GM21526 (cell line): ENCODE results near the gene OMP.
"Not testable (repeated sequence)": the region's sequence is repeated elsewhere in the genome, so short reads cannot be mapped to it uniquely, and the experiment has no call there.

Experiments
- ATAC-seq: cut with Tn5 transposase; IDR thresholded peaks from one replicate; pipeline ENCODE4 v1.9.1; 2021; ENCODE audit warnings: moderate library complexity; ENCODE audit not compliant: unreplicated experiment, low FRiP score

The OMP gene

DNA sequence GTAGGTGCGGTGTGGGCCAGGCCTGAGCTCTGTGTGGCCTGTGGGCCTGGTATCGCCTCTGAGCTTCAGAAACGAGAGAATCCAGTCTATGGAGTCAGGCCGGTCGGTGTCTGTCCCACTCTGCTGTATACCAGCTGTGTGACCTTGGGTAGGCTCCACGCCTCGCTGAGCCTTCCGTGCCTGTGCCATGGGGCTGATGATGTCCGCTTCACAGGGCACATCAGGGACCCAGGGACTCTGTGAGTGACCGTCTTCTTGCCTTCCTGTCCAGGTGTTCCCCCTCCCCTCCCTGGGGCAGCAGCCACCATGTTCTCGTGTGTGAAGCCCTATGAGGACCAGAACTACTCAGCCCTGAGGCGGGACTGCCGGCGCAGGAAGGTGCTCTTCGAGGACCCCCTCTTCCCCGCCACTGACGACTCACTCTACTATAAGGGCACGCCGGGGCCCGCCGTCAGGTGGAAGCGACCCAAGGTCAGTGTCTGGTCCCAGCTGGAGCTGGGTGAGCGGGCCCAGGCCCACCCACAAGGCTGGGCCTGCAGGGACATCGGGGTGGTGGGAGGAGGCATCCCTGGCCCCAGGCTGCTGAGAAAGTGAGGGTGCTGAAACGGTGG lies 18.0 kb upstream of the OMP start:
- no peak for ATAC-seq

GRCh38 chr11:77085652-77086051 lies 17.0 kb upstream of the OMP start:
- no peak for ATAC-seq

DNA sequence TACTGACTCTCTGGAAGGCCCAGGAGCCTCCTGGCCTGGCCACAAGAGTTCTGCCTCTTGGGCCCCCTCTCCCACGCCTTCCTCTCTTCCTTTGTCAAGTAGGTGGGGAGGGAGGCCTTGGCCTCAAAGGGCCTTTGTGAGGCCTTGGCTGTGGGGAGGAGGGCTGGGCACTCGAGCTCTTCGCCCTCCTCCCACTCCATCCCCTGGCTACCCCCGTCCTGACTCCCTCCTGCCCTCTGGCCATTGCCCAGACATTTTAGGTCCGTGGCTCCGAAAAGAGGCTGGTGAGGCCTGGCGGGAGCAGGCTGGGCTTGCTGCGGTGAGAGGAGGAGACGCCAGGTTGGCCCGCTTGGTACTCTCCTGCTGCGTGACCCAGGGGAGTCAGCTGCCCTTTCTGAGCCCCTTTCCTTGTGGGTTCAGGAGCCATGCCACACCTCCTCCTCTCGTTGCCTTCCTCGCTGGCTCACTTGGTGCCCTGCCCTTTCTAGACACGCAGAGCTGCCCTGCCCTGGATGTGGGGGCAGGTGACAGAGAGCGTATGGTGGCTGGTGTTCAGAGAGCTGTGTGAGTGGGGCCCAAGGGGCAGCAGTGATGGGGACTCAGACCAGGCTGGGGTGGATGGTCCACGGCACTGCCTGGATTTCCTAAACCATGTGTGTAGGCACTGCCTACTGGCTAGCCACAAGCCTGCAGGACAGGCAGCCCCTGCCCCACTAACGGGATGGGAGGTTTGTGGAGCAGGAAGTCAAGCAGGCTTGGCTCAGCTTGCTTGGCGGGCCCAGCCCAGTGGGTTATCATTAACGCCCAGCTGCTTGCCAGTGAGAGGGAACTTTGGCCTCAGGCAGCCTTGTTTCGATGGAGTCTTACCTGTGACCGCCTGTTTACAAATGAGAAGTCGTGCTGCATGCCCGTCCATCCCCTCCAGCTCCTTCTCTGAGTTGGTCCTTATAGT lies 15.8 kb upstream of the OMP start:
- no peak for ATAC-seq

DNA sequence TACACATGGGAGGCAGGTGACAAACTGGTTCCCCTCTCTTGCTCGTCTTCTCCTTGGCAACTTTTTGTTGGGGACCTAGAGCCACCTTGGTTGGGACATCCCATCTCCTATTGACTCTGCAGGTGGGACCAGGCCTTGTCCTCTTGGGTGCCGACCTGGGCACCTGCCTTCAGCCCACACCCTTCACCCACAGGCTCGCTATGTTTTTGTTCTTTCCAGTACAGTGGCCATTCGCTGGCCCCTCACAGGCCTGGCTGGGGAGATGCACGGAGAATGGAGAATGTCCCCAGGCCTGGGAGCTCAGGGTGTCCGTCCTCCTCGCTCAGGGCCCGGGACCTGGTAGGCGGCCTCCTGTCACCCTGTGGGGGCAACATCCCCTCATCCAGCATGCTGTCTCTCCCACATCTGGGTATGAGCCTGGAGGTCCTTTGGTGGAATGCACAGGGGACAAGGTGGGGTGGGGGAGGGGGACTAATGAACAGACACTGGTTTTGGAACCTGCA lies 14.9 kb upstream of the OMP start:
- ATAC-seq = no peak

GRCh38 chr11:77088236-77089003 lies 14.2 kb upstream of the OMP start:
- ATAC-seq = no peak

DNA sequence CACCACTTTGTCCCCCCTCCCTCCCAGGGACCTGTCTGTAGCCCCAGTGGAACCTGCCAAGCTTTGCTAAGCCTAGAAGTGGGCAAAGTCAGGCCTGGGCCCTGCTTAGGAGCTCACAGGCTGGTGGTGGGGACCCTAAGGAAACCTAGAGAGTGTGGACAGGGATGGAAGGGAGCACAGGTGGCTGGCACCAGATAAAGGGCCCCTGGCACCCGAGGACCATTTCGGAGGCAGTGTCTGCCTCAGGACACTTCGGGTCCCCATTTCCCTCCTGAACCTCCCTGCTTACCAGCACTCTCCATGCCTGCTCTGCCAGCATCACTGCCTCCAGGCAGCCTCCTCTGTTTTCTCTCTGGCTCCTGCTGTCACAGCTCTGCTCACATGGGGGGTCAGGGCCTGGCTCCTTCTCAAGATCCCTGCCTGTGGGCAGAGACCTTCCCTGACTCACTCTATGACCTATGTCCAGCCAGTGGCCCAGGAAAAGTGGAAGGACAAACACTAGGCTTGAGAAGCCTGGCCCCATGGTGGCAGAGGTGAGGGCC lies 13.6 kb upstream of the OMP start:
- no peak for ATAC-seq

DNA sequence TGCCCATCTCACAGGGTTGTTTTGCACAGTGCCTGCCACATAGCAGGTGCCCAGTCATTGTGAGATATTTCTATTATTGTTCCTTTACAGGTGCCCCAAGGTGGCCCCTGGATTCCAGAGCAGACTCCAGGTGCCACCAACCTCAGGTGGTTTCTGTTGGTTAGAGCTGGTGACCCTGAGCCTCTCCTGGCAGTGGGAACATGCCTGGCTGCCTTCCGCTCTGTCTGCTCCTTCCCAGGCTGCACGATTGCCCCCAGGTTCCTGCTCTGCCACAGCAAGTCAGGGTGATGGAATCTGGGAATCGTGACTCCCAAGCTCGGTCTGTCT lies 12.6 kb upstream of the OMP start:
- no peak for ATAC-seq

DNA sequence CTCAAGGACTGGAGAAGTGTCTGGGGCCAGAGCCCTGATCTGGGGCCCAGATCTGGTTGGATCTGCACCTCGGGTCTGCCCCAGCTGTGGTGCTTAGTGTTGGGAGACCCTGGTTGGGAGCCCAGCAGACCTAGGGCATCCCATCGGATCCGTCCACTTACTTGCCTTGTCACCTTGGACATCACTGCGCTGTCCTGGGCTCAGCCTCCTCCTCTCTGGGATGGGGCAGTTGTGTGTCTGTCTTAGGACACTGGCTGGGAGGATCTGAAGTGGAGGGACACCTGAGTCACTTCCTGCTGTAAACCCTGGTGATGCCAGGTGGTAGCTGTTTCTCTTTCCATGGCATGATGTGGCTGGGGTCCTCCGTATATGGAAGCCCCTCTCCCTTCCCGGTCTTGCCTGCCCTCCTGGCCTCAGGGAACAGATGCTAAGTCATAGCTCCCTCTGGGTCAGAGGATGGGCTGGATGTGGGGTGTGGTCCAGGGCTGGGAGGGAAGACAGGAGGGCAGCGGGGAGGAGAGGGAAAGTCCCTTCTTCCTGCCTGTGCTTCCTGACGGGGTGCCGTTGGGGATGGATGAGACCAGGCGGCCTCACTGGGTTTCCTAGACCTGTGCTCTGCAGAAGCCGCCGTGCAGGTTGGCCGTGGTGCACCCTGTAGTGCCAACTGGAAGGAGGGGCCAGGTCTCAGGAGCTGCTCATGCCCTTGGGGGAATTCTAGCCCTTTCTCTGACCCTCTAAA lies 12.1 kb upstream of the OMP start:
- ATAC-seq = no peak

GRCh38 chr11:77091146-77091940 lies 11.3 kb upstream of the OMP start:
- ATAC-seq = peak; percentile 90

- ATAC-seq = no peak
Observed at GRCh38 chr11:77092382-77092781, 10.3 kb upstream of the OMP start.

GRCh38 chr11:77093056-77093891 lies 9.4 kb upstream of the OMP start:
- no peak for ATAC-seq

DNA sequence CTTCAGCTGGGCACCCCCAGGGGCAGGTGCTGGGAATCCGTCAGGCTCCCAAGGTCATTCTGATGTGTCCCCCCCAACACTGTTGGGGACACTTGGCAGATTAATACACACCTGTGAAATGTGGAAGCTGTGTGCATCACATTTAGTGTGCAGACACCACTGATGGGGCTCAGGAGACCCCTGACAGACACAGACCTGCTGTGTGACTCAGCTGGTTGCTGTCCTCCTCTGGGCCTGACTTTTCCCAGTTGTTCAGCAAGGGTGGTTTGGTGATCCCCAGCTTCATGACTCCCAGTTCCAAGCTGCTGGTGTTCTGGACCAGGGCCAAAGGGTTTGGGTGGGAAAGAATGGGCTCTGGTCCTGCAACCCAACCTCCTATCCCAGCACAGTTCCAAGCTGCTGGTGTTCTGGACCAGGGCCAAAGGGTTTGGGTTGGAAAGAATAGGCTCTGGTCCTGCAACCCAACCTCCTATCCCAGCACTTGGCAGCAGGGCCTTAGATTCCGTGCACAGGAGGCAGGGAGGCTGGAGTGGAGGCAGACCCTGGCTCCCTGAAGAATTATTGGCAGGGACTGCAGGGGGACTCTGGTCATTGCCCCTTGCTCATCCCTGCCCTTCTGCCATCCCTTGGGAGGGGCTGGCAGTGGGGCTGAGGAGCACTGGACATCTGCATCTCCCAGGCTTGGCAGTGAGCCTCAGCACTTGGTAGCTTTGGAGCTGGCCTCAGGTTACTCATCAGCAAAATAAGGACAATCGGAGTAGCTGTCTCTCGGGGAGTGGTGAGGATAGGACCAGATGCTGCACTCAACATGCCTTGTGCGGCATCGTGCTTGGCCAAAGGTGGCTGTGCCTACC lies 8.4 kb upstream of the OMP start:
- ATAC-seq = no peak

- ATAC-seq = no peak
Observed at GRCh38 chr11:77094841-77095365, 7.7 kb upstream of the OMP start.

GRCh38 chr11:77095551-77096490 lies 6.8 kb upstream of the OMP start:
- ATAC-seq = no peak

DNA sequence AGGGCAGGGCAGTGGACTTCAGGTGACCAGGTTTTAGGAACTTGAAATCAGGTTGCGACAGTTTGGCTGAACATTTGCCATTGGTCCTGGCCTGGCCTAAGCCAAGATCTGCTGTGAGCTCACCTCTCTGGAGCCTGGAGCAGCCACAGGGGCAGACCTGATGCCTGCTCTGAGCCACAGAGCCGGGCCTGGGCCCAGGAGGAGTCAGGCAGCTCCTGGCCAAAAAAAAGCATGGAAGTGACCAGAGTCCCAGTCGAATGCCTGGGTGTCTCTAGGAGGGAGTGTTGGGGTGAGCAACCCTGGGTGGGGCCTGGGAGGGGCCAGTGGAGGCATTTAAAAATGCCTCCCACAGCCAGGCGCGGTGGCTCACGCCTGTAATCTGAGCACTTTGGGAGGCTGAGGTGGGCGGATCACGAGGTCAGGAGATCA lies 6.0 kb upstream of the OMP start:
- no peak for ATAC-seq

DNA sequence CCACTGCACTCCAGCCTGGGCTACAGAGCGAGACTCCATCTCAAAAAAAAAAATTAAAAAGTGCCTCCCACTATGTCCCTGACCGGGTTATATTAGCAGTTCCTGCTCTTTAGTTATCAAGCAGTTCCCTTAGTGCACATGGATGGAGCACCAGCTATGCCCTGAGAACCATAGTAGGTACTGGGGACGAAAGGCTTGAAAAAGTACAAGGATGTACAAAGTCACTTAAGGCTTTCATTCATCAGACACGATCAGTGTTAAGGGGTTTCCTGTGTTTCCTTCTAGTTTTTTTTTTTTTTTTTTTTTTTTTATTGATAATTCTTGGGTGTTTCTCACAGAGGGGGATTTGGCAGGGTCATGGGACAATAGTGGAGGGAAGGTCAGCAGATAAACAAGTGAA lies 5.5 kb upstream of the OMP start:
- ATAC-seq = not testable (repeated sequence)
